ENCODE data around the gene BRSK1. TPM values are rescaled to one million over a fixed set of nuclear protein-coding genes. Genes with fewer than 3 reads are reported as not detected.

Gene BRSK1
- total and polyA plus RNA-seq, 2 of the 13 experiments (the other 11 are each of a cell fraction or from before 2014, with no cell fraction given): 0.18 to 1.2 TPM

GRCh38 chr19:55358493-55358892, 74.7 kb downstream of the BRSK1 start:
- Histone ChIP-seq H3K27ac (ENCODE audit: extremely low read length, insufficient read depth, low read length) (no peak overlapping the region), H3K4me3 (replicated peaks in 1 of 3; ENCODE audit: insufficient read depth in 1 of 3, low read depth in 2 of 3, low read length in 3 of 3) (no peak overlapping the region), H3K4me1 (ENCODE audit: insufficient read depth, low read length) (peaks cover 14% of the 10 kb centered on the region), H3K27me3 (ENCODE audit: control insufficient read depth in 1 of 2, insufficient read depth in 2 of 2, low read length in 2 of 2) (peaks cover 6 to 52% of the 10 kb centered on the region in 2 experiments), H3K9ac (ENCODE audit: insufficient read depth, low read depth, low read length) (no peak overlapping the region), H2AFZ (ENCODE audit: low read length) (no peak overlapping the region), H3K4me2 (ENCODE audit: low read depth, low read length) (no peak overlapping the region), H4K20me1 (ENCODE audit: insufficient read depth, low read length) (0 out of 2 replicates have a peak, but pooled peaks cover 4% of the 10 kb centered on the region), H3K36me3 (replicated peaks in 1 of 2; ENCODE audit: control insufficient read depth in 1 of 2, insufficient read depth in 2 of 2, low read length in 2 of 2) (no peaks in the 10 kb centered on the region), H3K79me2 (ENCODE audit: insufficient read depth, low read length) (no peaks in the 10 kb centered on the region), H3K9me3 (ENCODE audit: low read length) (no peaks in the 10 kb centered on the region)
- 46% methylated on average over 8 of the region's 19 CpGs for WGBS (ENCODE audit: low lambda C conversion rate)
- no peak for DNase-seq (ENCODE audit: low spot score)
- ATAC-seq: no peak
- TF ChIP-seq FOSL1 (CRISPR knock-in tag; IDR thresholded peaks at IDR 0.05; ENCODE audit: borderline replicate concordance) (no peak), PCBP2 (optimal IDR thresholded peaks at IDR 0.05; ENCODE audit: low read depth, low read length, poor library complexity, severe bottlenecking) (no peak), CENPT (CRISPR knock-in tag; IDR thresholded peaks at IDR 0.05; ENCODE audit: low read depth) (no peak), HHEX (CRISPR knock-in tag; IDR thresholded peaks at IDR 0.05) (no peak), ZSCAN21 (CRISPR knock-in tag; IDR thresholded peaks at IDR 0.05; ENCODE audit: borderline replicate concordance) (no peak), PLSCR1 (CRISPR knock-in tag; IDR thresholded peaks at IDR 0.05; ENCODE audit: borderline replicate concordance) (no peak), ZNF253 (CRISPR knock-in tag; IDR thresholded peaks at IDR 0.05; ENCODE audit: borderline replicate concordance) (no peak)
- no TSS peak for BruUV-seq (replicated peaks)
- intact Hi-C loops (cut with micrococcal nuclease; ENCODE audit: unreplicated experiment): no loop called here
- in situ Hi-C loops (cut with HindIII; ENCODE audit: extremely low pct_ligation_motif_present, low pct_unique_long_range_greater_than_20kb): no loop called here
- CTCF ChIA-PET (ENCODE audit: low intra/inter-chr PET ratio, low total read pairs): no interaction called here
- no peak for FAIRE-seq
- POLR2A ChIA-PET: interaction anchor here (1.1 kb wide), 1 partner anchor 10 kb away, joined by 3 read pairs; no protein-coding TSS in a partner anchor
